ENCODE results near the gene FHDC1.

FHDC1 gene

DNA sequence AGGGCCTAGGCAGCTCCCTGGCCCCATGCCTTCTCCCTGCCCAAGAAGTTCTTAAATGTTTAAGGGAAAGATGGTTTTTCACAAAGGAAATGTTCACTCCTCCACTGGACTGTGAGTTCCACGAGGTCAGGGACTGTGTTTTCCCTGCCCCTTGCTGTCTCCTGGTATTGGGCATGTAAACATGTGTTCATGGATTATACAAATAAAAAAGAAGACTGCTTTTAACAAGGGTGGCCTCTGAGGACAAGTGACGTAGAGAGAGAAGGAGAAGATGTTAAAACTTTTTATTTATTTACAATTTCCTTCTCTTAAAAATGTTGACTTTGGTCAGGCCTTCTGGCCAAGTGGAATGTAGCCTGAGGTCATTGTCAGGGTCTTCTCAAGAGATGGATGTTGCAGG is 66.0 kb downstream of the FHDC1 start:
- TF ChIP-seq, protein P1, sequence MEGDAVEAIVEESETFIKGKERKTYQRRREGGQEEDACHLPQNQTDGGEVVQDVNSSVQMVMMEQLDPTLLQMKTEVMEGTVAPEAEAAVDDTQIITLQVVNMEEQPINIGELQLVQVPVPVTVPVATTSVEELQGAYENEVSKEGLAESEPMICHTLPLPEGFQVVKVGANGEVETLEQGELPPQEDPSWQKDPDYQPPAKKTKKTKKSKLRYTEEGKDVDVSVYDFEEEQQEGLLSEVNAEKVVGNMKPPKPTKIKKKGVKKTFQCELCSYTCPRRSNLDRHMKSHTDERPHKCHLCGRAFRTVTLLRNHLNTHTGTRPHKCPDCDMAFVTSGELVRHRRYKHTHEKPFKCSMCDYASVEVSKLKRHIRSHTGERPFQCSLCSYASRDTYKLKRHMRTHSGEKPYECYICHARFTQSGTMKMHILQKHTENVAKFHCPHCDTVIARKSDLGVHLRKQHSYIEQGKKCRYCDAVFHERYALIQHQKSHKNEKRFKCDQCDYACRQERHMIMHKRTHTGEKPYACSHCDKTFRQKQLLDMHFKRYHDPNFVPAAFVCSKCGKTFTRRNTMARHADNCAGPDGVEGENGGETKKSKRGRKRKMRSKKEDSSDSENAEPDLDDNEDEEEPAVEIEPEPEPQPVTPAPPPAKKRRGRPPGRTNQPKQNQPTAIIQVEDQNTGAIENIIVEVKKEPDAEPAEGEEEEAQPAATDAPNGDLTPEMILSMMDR (IDR thresholded peaks at IDR 0.05; ENCODE audit: insufficient read depth, missing control alignments), result no peak
- no peak for FAIRE-seq
- no peak for DNase-seq (ENCODE audit: insufficient read length, low spot score)

DNA sequence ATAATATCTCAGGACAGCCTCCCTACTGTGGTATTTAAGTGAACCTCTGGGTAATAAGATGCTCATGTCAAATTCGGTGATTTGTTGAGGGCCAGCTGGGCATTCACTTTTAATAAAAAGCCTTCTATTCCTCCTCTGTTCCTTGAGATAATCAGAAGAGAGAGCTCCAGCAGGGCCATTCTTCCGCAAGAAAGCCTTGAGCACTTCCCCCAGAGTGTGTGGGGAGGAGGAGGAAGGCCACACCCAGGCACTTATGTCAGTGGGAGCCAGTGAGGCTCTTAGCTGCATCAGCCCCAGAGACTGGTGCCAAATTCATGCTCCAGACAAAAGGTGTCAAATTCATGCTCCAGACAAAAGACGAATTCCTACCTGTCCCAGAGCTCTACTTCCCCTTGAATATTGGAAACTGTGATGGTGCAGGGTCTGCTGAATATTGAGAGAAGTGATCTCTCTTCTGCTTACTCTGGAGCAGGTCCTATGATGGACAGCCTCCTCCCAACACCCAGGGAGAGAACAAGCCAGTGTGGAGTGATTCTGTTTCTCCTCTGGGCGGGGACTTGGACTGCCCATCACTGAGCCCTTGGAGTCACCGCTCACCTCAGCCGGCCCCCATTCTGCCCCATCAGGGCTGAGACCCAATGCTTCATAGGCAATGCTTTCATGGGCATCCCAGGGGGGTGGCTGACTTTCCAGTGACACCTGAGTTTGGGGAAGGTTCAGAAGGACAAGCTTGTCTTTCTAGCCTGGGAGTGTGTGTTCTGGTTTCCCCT is 68.1 kb downstream of the FHDC1 start:
- no peak for DNase-seq (ENCODE audit: insufficient read length, low spot score)
- no peak for FAIRE-seq
- TF ChIP-seq, protein P1 (IDR thresholded peaks at IDR 0.05; ENCODE audit: insufficient read depth, missing control alignments), result no peak

DNA sequence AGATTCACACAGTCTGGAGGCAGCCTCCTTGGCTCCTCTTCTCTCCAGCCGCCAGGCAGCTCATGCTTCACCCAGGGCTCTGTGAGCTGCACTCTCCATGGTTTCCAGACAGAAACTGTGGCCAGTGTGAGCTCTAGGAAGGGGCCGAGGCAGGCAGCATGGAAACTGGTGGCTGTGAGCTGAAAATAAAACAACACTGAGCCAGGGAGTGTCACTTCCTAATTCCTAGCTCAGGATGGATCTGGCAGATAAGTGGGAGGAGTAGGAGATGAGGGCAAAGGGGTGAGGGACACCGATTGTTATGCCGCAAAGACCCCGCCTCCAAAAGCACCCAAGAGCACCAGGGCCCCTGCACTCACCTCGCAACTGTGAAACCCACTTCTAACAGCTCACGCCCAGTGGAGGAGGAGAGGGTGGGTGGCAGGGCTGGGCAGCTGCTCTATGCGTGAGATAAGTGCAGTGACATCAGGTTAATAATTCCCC is 69.8 kb downstream of the FHDC1 start:
- TF ChIP-seq, protein P1 (IDR thresholded peaks at IDR 0.05; ENCODE audit: insufficient read depth, missing control alignments), result no peak
- FAIRE-seq, result no peak
- no peak for DNase-seq (ENCODE audit: insufficient read length, low spot score)

DNA sequence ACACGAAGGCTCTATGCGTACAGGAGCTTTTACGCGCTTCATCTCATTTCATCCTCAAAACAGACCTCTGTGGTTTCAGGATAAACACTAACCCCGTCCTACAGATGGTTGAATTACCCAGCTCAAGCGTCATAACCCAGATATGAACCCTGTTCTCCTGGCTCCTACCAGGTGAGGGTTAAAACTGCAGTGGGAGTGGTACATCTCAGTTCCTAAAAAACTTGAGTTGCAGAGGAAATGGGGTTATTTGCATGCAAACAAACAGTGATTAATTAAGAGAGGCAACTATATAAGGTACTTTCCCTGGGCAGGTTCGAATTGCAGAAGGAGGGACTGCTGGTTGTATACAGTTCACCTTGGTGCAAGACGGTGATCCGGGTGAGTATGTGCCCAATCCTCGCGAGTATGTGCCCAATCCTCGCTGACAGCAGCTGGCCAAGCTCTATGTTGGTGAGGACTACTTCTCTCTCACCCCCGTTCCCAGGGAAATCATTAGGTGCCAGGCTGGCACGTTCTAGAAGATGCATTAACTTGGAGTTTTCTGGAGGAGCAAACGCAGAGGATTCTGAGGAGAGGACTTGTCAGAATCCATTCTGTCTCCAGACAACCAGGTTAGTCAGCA is 72.6 kb downstream of the FHDC1 start:
- FAIRE-seq, result no peak
- DNase-seq (ENCODE audit: insufficient read length, low spot score), result no peak
- TF ChIP-seq, protein P1 (IDR thresholded peaks at IDR 0.05; ENCODE audit: insufficient read depth, missing control alignments), result no peak

DNA sequence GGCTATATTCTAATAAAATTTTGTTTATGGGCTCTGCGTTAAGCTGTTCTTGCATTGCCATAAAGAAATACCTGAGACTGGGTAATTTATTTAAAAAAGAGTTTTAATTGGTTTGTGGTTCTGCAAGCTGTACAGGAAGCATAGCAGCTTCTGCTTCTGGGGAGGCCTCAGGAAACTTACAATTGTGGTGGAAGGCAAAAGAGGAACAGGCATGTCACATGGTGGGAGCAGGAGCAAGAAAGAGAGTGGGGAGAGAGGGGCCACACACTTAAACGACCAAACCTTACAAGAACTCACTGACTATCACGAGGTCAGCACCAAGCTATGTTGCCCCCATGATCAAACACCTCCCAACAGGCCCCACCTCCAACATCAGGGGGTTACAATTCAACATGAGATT is 74.0 kb downstream of the FHDC1 start:
- DNase-seq (ENCODE audit: insufficient read length, low spot score) (no peak), FAIRE-seq (no peak)

DNA sequence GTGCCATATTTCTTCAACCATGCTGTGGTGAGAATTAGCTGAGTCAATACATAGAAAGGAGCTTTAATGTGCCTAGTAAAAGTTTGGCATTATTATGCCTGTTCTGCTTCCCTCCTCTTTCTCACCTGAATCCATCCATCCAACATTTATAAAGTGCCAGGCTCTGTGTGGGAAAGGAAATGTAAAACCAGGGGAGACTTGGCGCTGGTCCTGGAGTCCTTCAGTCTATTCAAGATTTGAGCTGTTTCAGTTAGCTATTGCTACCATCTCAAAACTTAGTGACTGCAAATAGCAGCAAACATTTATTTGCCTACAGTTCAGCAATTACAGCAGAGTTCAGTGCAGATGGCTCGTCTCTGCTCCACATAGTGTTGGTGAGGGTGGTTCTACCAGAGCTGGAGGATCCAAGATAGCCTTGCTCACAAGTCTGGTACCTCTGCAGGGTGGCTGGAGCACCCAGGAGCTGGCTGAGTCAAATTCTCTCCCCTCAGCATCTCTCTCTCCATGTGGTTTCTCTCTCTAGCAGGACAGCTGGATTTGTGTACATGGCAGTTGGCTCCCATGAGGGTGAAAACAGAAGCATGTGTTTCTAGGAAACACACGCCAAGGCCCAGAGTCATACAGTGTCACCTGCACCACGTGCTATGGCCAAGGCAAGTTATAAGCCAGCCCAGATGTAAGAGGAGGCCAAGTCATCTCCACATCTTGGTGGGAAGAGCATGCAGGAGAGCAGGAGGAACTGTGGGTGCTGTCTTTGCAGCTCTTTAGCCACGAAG is 77.3 kb downstream of the FHDC1 start:
- TF ChIP-seq, protein P1 (IDR thresholded peaks at IDR 0.05; ENCODE audit: insufficient read depth, missing control alignments), result no peak
- FAIRE-seq (no peak), DNase-seq (ENCODE audit: insufficient read length, low spot score) (no peak)

More for the DNA sequence above, 74.0 kb downstream of the FHDC1 start:
- TF ChIP-seq, protein P1 (IDR thresholded peaks at IDR 0.05; ENCODE audit: insufficient read depth, missing control alignments), result no peak
